ENCODE results near the gene ATP2B2.

ATP2B2 gene

DNA sequence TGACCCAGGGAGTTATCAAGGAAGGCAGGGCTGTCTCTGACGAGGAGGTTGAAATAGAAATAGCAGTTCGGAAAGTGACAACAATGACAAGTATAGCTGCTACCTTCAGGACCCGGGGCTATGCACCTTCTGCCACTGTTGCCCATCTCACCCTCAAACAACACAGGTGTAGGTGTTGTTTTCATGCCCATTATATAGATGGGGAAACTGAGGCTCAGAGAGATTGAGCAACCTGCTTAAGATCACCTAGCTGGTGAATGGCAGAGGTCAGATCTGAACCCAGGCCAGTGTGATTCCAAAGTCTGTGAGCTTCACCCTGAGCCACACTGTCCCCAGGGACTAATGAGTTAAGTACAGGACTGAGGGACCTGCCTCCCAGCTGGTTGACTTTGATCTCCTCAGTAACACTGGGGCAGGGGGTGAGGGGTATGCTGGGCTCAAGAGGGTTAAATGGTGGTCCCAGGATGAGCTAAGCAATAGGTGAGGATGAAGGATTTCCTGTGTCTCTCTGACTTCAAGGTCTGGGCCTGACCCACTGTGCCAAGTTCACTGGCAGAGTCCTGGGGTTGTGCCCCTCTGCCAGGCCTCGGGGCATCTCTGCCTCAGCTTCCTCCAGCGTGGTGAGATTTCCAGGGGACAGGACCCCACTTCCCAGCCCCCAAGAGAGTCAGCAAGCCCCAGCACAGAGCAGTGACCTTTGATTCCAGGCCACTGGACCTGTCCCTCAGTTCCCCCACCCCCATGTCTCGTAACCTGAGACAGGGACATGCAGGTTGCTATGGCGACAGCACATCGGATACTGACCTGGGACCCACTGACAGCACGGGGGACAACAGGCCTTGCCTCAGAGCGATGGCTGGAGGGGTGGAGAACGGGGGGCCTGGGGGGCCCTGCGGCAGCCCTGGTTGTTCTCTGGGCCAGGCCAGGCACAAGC lies 35.0 kb downstream of the ATP2B2 start:
- Histone ChIP-seq H3K4me3 (ENCODE audit: insufficient read depth in 1 of 2, low read depth in 1 of 2, low read length in 2 of 2) (no peak overlapping the region), H3K23ac (ENCODE audit: low read length in 2 of 2) (no peak overlapping the region), H2BK15ac (ENCODE audit: low read depth, poor library complexity, severe bottlenecking) (no peak overlapping the region), H3K18ac (ENCODE audit: low read depth in 1 of 2, low read length in 2 of 2) (no peak overlapping the region), H2BK120ac (ENCODE audit: low read depth, low read length) (no peak overlapping the region), H2AK5ac (ENCODE audit: low read length, severe bottlenecking) (no peak overlapping the region), H2BK12ac (ENCODE audit: low read length in 2 of 2) (no peak overlapping the region), H3K79me1 (replicated peaks; ENCODE audit: low read length, poor library complexity, severe bottlenecking) (no peaks in the 10 kb centered on the region), H3K36me3 (ENCODE audit: control insufficient read depth in 1 of 2, insufficient read depth in 2 of 2, low read depth in 1 of 2, low read length in 2 of 2) (no peaks in the 10 kb centered on the region), H3K14ac (ENCODE audit: low read length in 2 of 2) (no peak overlapping the region), H2BK5ac (ENCODE audit: low read depth, low read length, poor library complexity, severe bottlenecking) (no peak overlapping the region), H3K9ac (ENCODE audit: low read length) (no peak overlapping the region), H2AFZ (ENCODE audit: low read depth, low read length) (no peak overlapping the region), H3K4ac (ENCODE audit: low read depth in 1 of 2, low read length in 2 of 2) (no peak overlapping the region), H4K8ac (ENCODE audit: low read length) (no peak overlapping the region), H4K91ac (ENCODE audit: low read length) (no peak overlapping the region), H3K27ac (ENCODE audit: low read length, poor library complexity, severe bottlenecking) (no peak overlapping the region), H3K27me3 (ENCODE audit: control insufficient read depth in 1 of 2, insufficient read depth in 1 of 2, low read length in 2 of 2) (peaks cover 41 to 86% of the 10 kb centered on the region in 2 experiments), H3K4me2 (ENCODE audit: low read length, poor library complexity, severe bottlenecking) (no peak overlapping the region), H3K4me1 (ENCODE audit: control insufficient read depth, insufficient read depth, low read depth, low read length) (peaks cover 8% of the 10 kb centered on the region), H3K9me3 (ENCODE audit: control insufficient read depth, low read length) (no peaks in the 10 kb centered on the region)
- WGBS = 41% methylated on average over 12 of the region's 12 CpGs
- no peak for DNase-seq

- 67% methylated on average over 8 of the region's 9 CpGs for WGBS
- H3K14ac ChIP-seq (ENCODE audit: low read length in 2 of 2) = no peak overlapping the region
- no peak overlapping the region for H2BK15ac ChIP-seq (ENCODE audit: low read depth, poor library complexity, severe bottlenecking)
- no peaks in the 10 kb centered on the region for H3K79me1 ChIP-seq (replicated peaks; ENCODE audit: low read length, poor library complexity, severe bottlenecking)
- no peak overlapping the region for H2AFZ ChIP-seq (ENCODE audit: low read depth, low read length)
- H4K8ac ChIP-seq (ENCODE audit: low read length) = no peak overlapping the region
- no peak overlapping the region for H3K4me2 ChIP-seq (ENCODE audit: low read length, poor library complexity, severe bottlenecking)
- no peak overlapping the region for H3K27ac ChIP-seq (ENCODE audit: low read length, poor library complexity, severe bottlenecking)
- H3K4me3 ChIP-seq (ENCODE audit: insufficient read depth in 1 of 2, low read depth in 1 of 2, low read length in 2 of 2) = peak overlapping the region in 1 of 2 experiments; percentile 20
- no peaks in the 10 kb centered on the region for H3K9me3 ChIP-seq (ENCODE audit: control insufficient read depth, low read length)
- no peak overlapping the region for H2AK5ac ChIP-seq (ENCODE audit: low read length, severe bottlenecking)
- H3K27me3 ChIP-seq (ENCODE audit: control insufficient read depth in 1 of 2, insufficient read depth in 1 of 2, low read length in 2 of 2) = peaks cover 35 to 78% of the 10 kb centered on the region in 2 experiments
- no peak for DNase-seq
- no peak overlapping the region for H3K9ac ChIP-seq (ENCODE audit: low read length)
- no peak overlapping the region for H3K4ac ChIP-seq (ENCODE audit: low read depth in 1 of 2, low read length in 2 of 2)
- no peaks in the 10 kb centered on the region for H3K36me3 ChIP-seq (ENCODE audit: control insufficient read depth in 1 of 2, insufficient read depth in 2 of 2, low read depth in 1 of 2, low read length in 2 of 2)
- no peak overlapping the region for H2BK5ac ChIP-seq (ENCODE audit: low read depth, low read length, poor library complexity, severe bottlenecking)
- no peak overlapping the region for H2BK12ac ChIP-seq (ENCODE audit: low read length in 2 of 2)
- no peak overlapping the region for H3K18ac ChIP-seq (ENCODE audit: low read depth in 1 of 2, low read length in 2 of 2)
- no peak overlapping the region for H3K23ac ChIP-seq (ENCODE audit: low read length in 2 of 2)
- no peak overlapping the region for H2BK120ac ChIP-seq (ENCODE audit: low read depth, low read length)
- peaks cover 8% of the 10 kb centered on the region for H3K4me1 ChIP-seq (ENCODE audit: control insufficient read depth, insufficient read depth, low read depth, low read length)
- no peak overlapping the region for H4K91ac ChIP-seq (ENCODE audit: low read length)
Measured at GRCh38 chr3:10469441-10470119, 35.8 kb downstream of the ATP2B2 start.

GRCh38 chr3:10468613-10469354 lies 36.6 kb downstream of the ATP2B2 start:
- Histone ChIP-seq H3K23ac (ENCODE audit: low read length in 2 of 2) (no peak overlapping the region), H3K14ac (ENCODE audit: low read length in 2 of 2) (no peak overlapping the region), H4K8ac (ENCODE audit: low read length) (no peak overlapping the region), H3K9me3 (ENCODE audit: control insufficient read depth, low read length) (no peaks in the 10 kb centered on the region), H3K27me3 (ENCODE audit: control insufficient read depth in 1 of 2, insufficient read depth in 1 of 2, low read length in 2 of 2) (peaks cover 34 to 71% of the 10 kb centered on the region in 2 experiments), H3K18ac (ENCODE audit: low read depth in 1 of 2, low read length in 2 of 2) (no peak overlapping the region), H3K4me1 (ENCODE audit: control insufficient read depth, insufficient read depth, low read depth, low read length) (peaks cover 8% of the 10 kb centered on the region), H3K4me3 (ENCODE audit: insufficient read depth in 1 of 2, low read depth in 1 of 2, low read length in 2 of 2) (no peak overlapping the region), H2BK5ac (ENCODE audit: low read depth, low read length, poor library complexity, severe bottlenecking) (no peak overlapping the region), H2AFZ (ENCODE audit: low read depth, low read length) (no peak overlapping the region), H3K36me3 (ENCODE audit: control insufficient read depth in 1 of 2, insufficient read depth in 2 of 2, low read depth in 1 of 2, low read length in 2 of 2) (no peaks in the 10 kb centered on the region), H2BK12ac (ENCODE audit: low read length in 2 of 2) (no peak overlapping the region), H2BK15ac (ENCODE audit: low read depth, poor library complexity, severe bottlenecking) (no peak overlapping the region), H3K4ac (ENCODE audit: low read depth in 1 of 2, low read length in 2 of 2) (no peak overlapping the region), H3K79me1 (replicated peaks; ENCODE audit: low read length, poor library complexity, severe bottlenecking) (no peaks in the 10 kb centered on the region), H2AK5ac (ENCODE audit: low read length, severe bottlenecking) (no peak overlapping the region), H3K27ac (ENCODE audit: low read length, poor library complexity, severe bottlenecking) (no peak overlapping the region), H3K4me2 (ENCODE audit: low read length, poor library complexity, severe bottlenecking) (no peak overlapping the region), H4K91ac (ENCODE audit: low read length) (no peak overlapping the region), H3K9ac (ENCODE audit: low read length) (no peak overlapping the region), H2BK120ac (ENCODE audit: low read depth, low read length) (no peak overlapping the region)
- DNase-seq = no peak
- 70% methylated on average over 11 of the region's 13 CpGs for WGBS
